CD14-positive monocyte (primary cell): ENCODE data around the gene IFNGR1. TPM values are rescaled to one million over a fixed set of nuclear protein-coding genes. Genes with fewer than 3 reads are reported as not detected.

ENCODE experiments used
- DNase-seq, 3 donors: peaks; one replicate each; pipeline ENCODE4 v3.0.0-alpha.2; 2011 to 2022
- H2AFZ ChIP-seq: 2 replicates; pipeline ENCODE4 v1.6.0; 2012; ENCODE audit warnings: mild to moderate bottlenecking, low read depth, low read length, inconsistent platforms; ENCODE audit not compliant: insufficient read depth, poor library complexity, severe bottlenecking
- H3K27ac ChIP-seq, 2 donors: 1 replicate in 1 of 2; 2 replicates in 1 of 2; pipeline ENCODE4 v1.5.1; 2012 to 2013; ENCODE audit warnings: low read length in 2 of 2, control low read depth in 1 of 2, inconsistent platforms in 1 of 2, low read depth in 1 of 2, mild to moderate bottlenecking in 1 of 2
- H3K27me3 ChIP-seq, 2 donors: one replicate each; pipeline versions ENCODE4 v1.6.0 to v1.6.1; 2011 to 2013; ENCODE audit warnings: low read length in 2 of 2; ENCODE audit not compliant: control insufficient read depth in 2 of 2, insufficient read depth in 2 of 2
- H3K36me3 ChIP-seq, 2 donors: replicated peaks in 1 of 2; 1 replicate in 1 of 2; 2 replicates in 1 of 2; pipeline versions ENCODE4 v1.5.1 to v1.6.1; 2012 to 2013; ENCODE audit warnings: low read length in 2 of 2, control low read depth in 1 of 2, inconsistent platforms in 1 of 2, mild to moderate bottlenecking in 1 of 2; ENCODE audit not compliant: insufficient read depth in 2 of 2, control insufficient read depth in 1 of 2
- H3K4me1 ChIP-seq, 2 donors: 1 replicate in 1 of 2; 2 replicates in 1 of 2; pipeline versions ENCODE4 v1.5.1 to v1.6.1; 2012 to 2013; ENCODE audit warnings: low read length in 2 of 2, control low read depth in 1 of 2, inconsistent platforms in 1 of 2, mild to moderate bottlenecking in 1 of 2, moderate library complexity in 1 of 2; ENCODE audit not compliant: insufficient read depth in 2 of 2, control insufficient read depth in 1 of 2
- H3K4me2 ChIP-seq: replicated peaks from 2 replicates; pipeline ENCODE3; 2012; ENCODE audit warnings: low read length, moderate library complexity, mild to moderate bottlenecking; ENCODE audit not compliant: poor library complexity, severe bottlenecking; ENCODE audit errors: extremely low read depth
- H3K4me3 ChIP-seq, 3 experiments: fragments of 200-600 bp in 1 of 3; sonication (generic) in 1 of 3; replicated peaks in 1 of 3; 1 replicate in 2 of 3; 2 replicates in 1 of 3; pipeline ENCODE4 v1.5.1; 2011 to 2013; ENCODE audit warnings: low read length in 3 of 3, mild to moderate bottlenecking in 3 of 3, control low read depth in 2 of 3, low read depth in 2 of 3, inconsistent platforms in 1 of 3, moderate library complexity in 1 of 3
- H3K79me2 ChIP-seq: 2 replicates; pipeline ENCODE4 v1.6.0; 2012; ENCODE audit warnings: mild to moderate bottlenecking, control low read depth, inconsistent platforms, low read length, moderate library complexity; ENCODE audit not compliant: insufficient read depth
- H3K9ac ChIP-seq: 2 replicates; pipeline ENCODE4 v1.6.0; 2017; ENCODE audit warnings: low read length, mild to moderate bottlenecking; ENCODE audit not compliant: insufficient read depth, poor library complexity, severe bottlenecking
- H3K9me3 ChIP-seq, 2 donors: replicated peaks in 1 of 2; 1 replicate in 1 of 2; 2 replicates in 1 of 2; pipeline versions ENCODE4 v1.5.1 to v1.6.1; 2012 to 2013; ENCODE audit warnings: low read length in 2 of 2, control low read depth in 1 of 2; ENCODE audit not compliant: control insufficient read depth in 1 of 2, insufficient read depth in 1 of 2
- H4K20me1 ChIP-seq: 2 replicates; pipeline ENCODE4 v1.6.0; 2012; ENCODE audit warnings: mild to moderate bottlenecking, low read length, control low read depth, moderate library complexity; ENCODE audit not compliant: insufficient read depth
- H3K27ac Mint-ChIP-seq, 7 donors: one replicate each; pipeline ENCODE4 v1.8.0; 2020; ENCODE audit warnings: mild to moderate bottlenecking in 7 of 7, mixed read lengths in 7 of 7, moderate library complexity in 6 of 7, inconsistent platforms in 2 of 7
- H3K27me3 Mint-ChIP-seq, 3 donors: one replicate each; pipeline ENCODE4 v1.8.0; 2021 to 2022; ENCODE audit warnings: low read depth in 3 of 3, mild to moderate bottlenecking in 3 of 3, mixed read lengths in 3 of 3, moderate library complexity in 3 of 3, inconsistent platforms in 1 of 3
- H3K36me3 Mint-ChIP-seq, 2 donors: one replicate each; pipeline ENCODE4 v1.8.0; 2020; ENCODE audit warnings: mixed read lengths in 2 of 2, inconsistent platforms in 1 of 2, mild to moderate bottlenecking in 1 of 2
- H3K4me1 Mint-ChIP-seq: one replicate; pipeline ENCODE4 v1.8.0; 2020; ENCODE audit warnings: mild to moderate bottlenecking, mixed read lengths
- H3K4me3 Mint-ChIP-seq, 2 donors: one replicate each; pipeline ENCODE4 v1.8.0; 2020; ENCODE audit warnings: mild to moderate bottlenecking in 2 of 2, mixed read lengths in 2 of 2, moderate library complexity in 1 of 2
- H3K9me3 Mint-ChIP-seq, 7 donors: one replicate each; pipeline ENCODE4 v1.8.0; 2020 to 2022; ENCODE audit warnings: mixed read lengths in 7 of 7, mild to moderate bottlenecking in 6 of 7, moderate library complexity in 6 of 7, inconsistent platforms in 2 of 7
- CTCF ChIP-seq: fragments of 200-600 bp; IDR thresholded peaks from one replicate; pipeline ENCODE4 v1.8.0; 2022; ENCODE audit warnings: antibody characterized with exemption, mild to moderate bottlenecking
- WGBS: methylation state at CpG from one replicate; pipeline ENCODE4 v1.1.5; 2013; ENCODE audit warnings: missing lambda C conversion rate; ENCODE audit not compliant: insufficient coverage; 5-methylcytosine and 5-hydroxymethylcytosine counted together
- intact Hi-C, 2 donors: fragments of 100-400 bp; cut with micrococcal nuclease; formaldehyde crosslinking; loops; one replicate each; pipeline versions ENCODE4 v1.15.0 to v1.15.1; 2023
- polyA plus RNA-seq, 3 donors: library from polyadenylated mRNA; depleted of rRNA in 1 of 3; unstranded in 2 of 3; stranded (reverse) in 1 of 3; fragments of 300-500 nt in 2 of 3; fragments of >200 nt in 1 of 3; fragmentation: Illumina TruSeq in 2 of 3; gene quantifications; 1 replicate in 2 of 3; 2 replicates in 1 of 3; pipeline ENCODE4 v1.2.3, GENCODE V29; 2012 to 2021

Gene IFNGR1
- polyA plus RNA-seq, 3 donors = 204 to 372 (median 364) TPM

GRCh38 chr6:137193256-137194070, 25.7 kb downstream of the IFNGR1 start:
- H3K36me3 ChIP-seq = peaks cover 20 to 22% of the 10 kb centered on the region in 2 donors
- peaks cover 17 to 19% of the 10 kb centered on the region in 2 donors for H3K36me3 Mint-ChIP-seq
- H3K27me3 Mint-ChIP-seq = peaks cover 2 to 5% (median 2%) of the 10 kb centered on the region in 3 donors

DNA sequence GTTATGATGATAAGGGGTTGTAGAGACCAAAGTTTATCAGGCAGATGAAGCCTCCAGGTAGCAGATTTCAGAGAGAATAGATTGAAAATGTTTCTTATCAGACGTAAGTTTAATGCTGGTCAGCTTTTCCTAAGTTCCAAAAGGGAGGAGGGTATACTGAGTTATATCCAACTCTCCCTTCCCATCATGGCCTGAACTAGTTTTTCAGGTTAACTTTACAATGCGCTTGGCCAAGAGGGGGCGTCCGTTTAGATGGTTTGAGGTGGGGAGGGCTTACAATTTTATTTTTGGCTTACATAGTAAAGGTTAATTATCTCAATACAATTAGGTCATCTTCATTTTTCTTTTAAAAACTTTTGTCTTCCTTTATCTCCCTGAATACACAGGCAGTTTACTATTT, 26.4 kb downstream of the IFNGR1 start:
- Histone ChIP-seq H3K4me3 (no peak overlapping the region), H3K4me2 (no peak overlapping the region), H2AFZ (no peak overlapping the region), H3K27ac (no peak overlapping the region), H3K9ac (no peak overlapping the region), H3K9me3 (peaks cover 9 to 19% of the 10 kb centered on the region in 2 donors), H3K27me3 (no peaks in the 10 kb centered on the region), H4K20me1 (peaks cover 23% of the 10 kb centered on the region), H3K4me1 (no peaks in the 10 kb centered on the region), H3K36me3 (peaks cover 14 to 16% of the 10 kb centered on the region in 2 donors), H3K79me2 (no peaks in the 10 kb centered on the region)
- Mint-ChIP-seq H3K9me3 (peaks cover 8 to 22% (median 14%) of the 10 kb centered on the region in 7 donors), H3K4me1 (peaks cover 5% of the 10 kb centered on the region), H3K27ac (no peak overlapping the region), H3K36me3 (peaks cover 11 to 13% of the 10 kb centered on the region in 2 donors), H3K27me3 (peaks cover 2 to 5% (median 2%) of the 10 kb centered on the region in 3 donors), H3K4me3 (no peak overlapping the region)
- intact Hi-C loops = no loop called here
- DNase-seq = no peak
- TF ChIP-seq CTCF = no peak
- no CpG with 5 or more reads among the region's 4 CpGs for WGBS

More at GRCh38 chr6:137193256-137194070, 25.7 kb downstream of the IFNGR1 start:
- no peak overlapping the region for H3K4me2 ChIP-seq
- H3K79me2 ChIP-seq = no peaks in the 10 kb centered on the region
- H2AFZ ChIP-seq = no peak overlapping the region
- peaks cover 29% of the 10 kb centered on the region for H4K20me1 ChIP-seq
- H3K27me3 ChIP-seq = no peaks in the 10 kb centered on the region
- Mint-ChIP-seq H3K4me1 (peaks cover 5% of the 10 kb centered on the region), H3K9me3 (peaks cover 8 to 21% (median 11%) of the 10 kb centered on the region in 7 donors), H3K27ac (no peak overlapping the region), H3K4me3 (no peak overlapping the region)
- peaks cover 8 to 13% of the 10 kb centered on the region in 2 donors for H3K9me3 ChIP-seq
- H3K27ac ChIP-seq = no peak overlapping the region
- 80% methylated on average over 1 of the region's 5 CpGs for WGBS
- H3K9ac ChIP-seq = no peak overlapping the region
- TF ChIP-seq CTCF = no peak
- H3K4me3 ChIP-seq = no peak overlapping the region
- no peak for DNase-seq
- intact Hi-C loops = no loop called here
- H3K4me1 ChIP-seq = no peaks in the 10 kb centered on the region
